Upper lobe of left lung (tissue), 4 donors: ENCODE data around the gene NRXN3.

Source experiments
- POLR2AphosphoS5 ChIP-seq, 2 donors: sonication (generic); formaldehyde crosslinking; IDR thresholded peaks; one replicate each; pipeline ENCODE4 v1.5.1; 2017; ENCODE audit warnings: antibody characterized with exemption in 2 of 2
- TF ChIP-seq, protein P1 (sequence below), 6 experiments: fragments of 450-650 bp in 4 of 6; fragments of 200-600 bp in 2 of 6; sonication (generic) in 2 of 6; IDR thresholded peaks; one replicate each; pipeline ENCODE4 v1.5.1; 2016 to 2019; ENCODE audit warnings: antibody characterized with exemption in 6 of 6

GRCh38 chr14:79602045-79602444 is 1431.9 kb downstream of the NRXN3 start:
- TF ChIP-seq POLR2AphosphoS5 (IDR thresholded peaks at IDR 0.05), result no peak
- TF ChIP-seq, protein P1, sequence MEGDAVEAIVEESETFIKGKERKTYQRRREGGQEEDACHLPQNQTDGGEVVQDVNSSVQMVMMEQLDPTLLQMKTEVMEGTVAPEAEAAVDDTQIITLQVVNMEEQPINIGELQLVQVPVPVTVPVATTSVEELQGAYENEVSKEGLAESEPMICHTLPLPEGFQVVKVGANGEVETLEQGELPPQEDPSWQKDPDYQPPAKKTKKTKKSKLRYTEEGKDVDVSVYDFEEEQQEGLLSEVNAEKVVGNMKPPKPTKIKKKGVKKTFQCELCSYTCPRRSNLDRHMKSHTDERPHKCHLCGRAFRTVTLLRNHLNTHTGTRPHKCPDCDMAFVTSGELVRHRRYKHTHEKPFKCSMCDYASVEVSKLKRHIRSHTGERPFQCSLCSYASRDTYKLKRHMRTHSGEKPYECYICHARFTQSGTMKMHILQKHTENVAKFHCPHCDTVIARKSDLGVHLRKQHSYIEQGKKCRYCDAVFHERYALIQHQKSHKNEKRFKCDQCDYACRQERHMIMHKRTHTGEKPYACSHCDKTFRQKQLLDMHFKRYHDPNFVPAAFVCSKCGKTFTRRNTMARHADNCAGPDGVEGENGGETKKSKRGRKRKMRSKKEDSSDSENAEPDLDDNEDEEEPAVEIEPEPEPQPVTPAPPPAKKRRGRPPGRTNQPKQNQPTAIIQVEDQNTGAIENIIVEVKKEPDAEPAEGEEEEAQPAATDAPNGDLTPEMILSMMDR (IDR thresholded peaks at IDR 0.05), result no peak
